Natural killer cell (primary cell): ENCODE results near the gene ZNF69. TPM values are rescaled to one million over a fixed set of nuclear protein-coding genes. Genes with fewer than 3 reads are reported as not detected.
"Not testable (repeated sequence)": the region's sequence is repeated elsewhere in the genome, so short reads cannot be mapped to it uniquely, and the experiment has no call there.

Experiments used
- ATAC-seq, 3 donors: fragments of 150-1000 bp in 2 of 3; fragments of 200-7000 bp in 1 of 3; cut with Tn5 transposase; 1 replicate in 1 of 3; 2 replicates in 2 of 3; pipeline ENCODE4 v1.10.0; 2021; ENCODE audit warnings: mild to moderate bottlenecking in 2 of 3, moderate library complexity in 2 of 3
- DNase-seq, 2 donors: peaks; one replicate each; pipeline versions ENCODE4 v3.0.0 to v3.0.0-alpha.2; 2013 to 2021; ENCODE audit warnings: mixed read lengths in 1 of 2
- H3K27ac ChIP-seq: one replicate; pipeline ENCODE4 v1.5.1; 2013; ENCODE audit warnings: mild to moderate bottlenecking, low read length
- H3K27me3 ChIP-seq: one replicate; pipeline ENCODE4 v1.6.1; 2013; ENCODE audit warnings: low read length; ENCODE audit not compliant: control insufficient read depth, insufficient read depth
- H3K36me3 ChIP-seq: one replicate; pipeline ENCODE4 v1.6.1; 2013; ENCODE audit warnings: low read length; ENCODE audit not compliant: control insufficient read depth, insufficient read depth
- H3K4me1 ChIP-seq: one replicate; pipeline ENCODE4 v1.6.1; 2013; ENCODE audit warnings: low read length; ENCODE audit not compliant: control insufficient read depth, insufficient read depth
- H3K4me3 ChIP-seq: one replicate; pipeline ENCODE4 v1.5.1; 2013; ENCODE audit warnings: low read length
- H3K9me3 ChIP-seq: one replicate; pipeline ENCODE4 v1.6.1; 2013; ENCODE audit warnings: low read length; ENCODE audit not compliant: control insufficient read depth, insufficient read depth
- H3K27ac Mint-ChIP-seq, 2 donors: one replicate each; pipeline ENCODE4 v1.8.0; 2022; ENCODE audit warnings: mild to moderate bottlenecking in 2 of 2, mixed read lengths in 2 of 2, moderate library complexity in 1 of 2
- H3K27me3 Mint-ChIP-seq, 2 donors: one replicate each; pipeline ENCODE4 v1.8.0; 2022; ENCODE audit warnings: low read depth in 2 of 2, mixed read lengths in 2 of 2
- H3K36me3 Mint-ChIP-seq: one replicate; pipeline ENCODE4 v1.8.0; 2022; ENCODE audit warnings: mixed read lengths
- H3K4me1 Mint-ChIP-seq, 2 donors: one replicate each; pipeline ENCODE4 v1.8.0; 2022; ENCODE audit warnings: mixed read lengths in 2 of 2
- H3K4me3 Mint-ChIP-seq: one replicate; pipeline ENCODE4 v1.8.0; 2022; ENCODE audit warnings: mild to moderate bottlenecking, moderate library complexity, mixed read lengths
- H3K9me3 Mint-ChIP-seq, 2 donors: one replicate each; pipeline ENCODE4 v1.8.0; 2022; ENCODE audit warnings: mixed read lengths in 2 of 2
- WGBS: methylation state at CpG from one replicate; pipeline ENCODE4 v1.1.7; 2013; ENCODE audit warnings: missing lambda C conversion rate; ENCODE audit not compliant: insufficient coverage; 5-methylcytosine and 5-hydroxymethylcytosine counted together
- intact Hi-C: fragments of 100-400 bp; cut with micrococcal nuclease; formaldehyde crosslinking; loops from one replicate; pipeline ENCODE4 v1.14.2; 2022
- total RNA-seq, 4 donors: library from RNA; stranded (reverse); fragments of 120-200 nt in 1 of 4; gene quantifications; one replicate each; pipeline versions ENCODE4 v1.2.3 to v1.2.4, GENCODE V29; 2013 to 2022
- TF ChIP-seq, protein P1 (sequence below): fragments of 200-600 bp; IDR thresholded peaks from one replicate; pipeline ENCODE4 v1.8.0; 2022; ENCODE audit warnings: antibody characterized with exemption

The ZNF69 gene
- total RNA-seq, 3 donors from 2014 or later (not counting 1 experiment from before 2014, with no cell fraction given) = 4.1 to 6.5 (median 4.8) TPM

DNA sequence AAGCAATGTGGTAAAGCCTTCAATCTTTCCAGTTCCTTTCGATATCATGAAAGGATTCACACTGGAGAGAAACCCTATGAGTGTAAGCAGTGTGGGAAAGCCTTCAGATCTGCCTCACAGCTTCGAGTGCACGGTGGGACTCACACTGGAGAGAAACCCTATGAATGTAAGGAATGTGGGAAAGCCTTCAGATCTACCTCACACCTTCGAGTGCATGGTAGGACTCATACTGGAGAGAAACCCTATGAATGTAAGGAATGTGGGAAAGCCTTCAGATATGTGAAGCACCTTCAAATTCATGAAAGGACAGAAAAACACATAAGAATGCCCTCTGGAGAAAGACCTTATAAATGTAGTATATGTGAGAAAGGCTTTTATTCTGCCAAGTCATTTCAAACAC is 61.6 kb downstream of the ZNF69 start:
- Mint-ChIP-seq H3K4me1 (peaks cover 0 to 6% of the 10 kb centered on the region in 2 donors), H3K36me3 (peaks cover 79% of the 10 kb centered on the region), H3K4me3 (no peak overlapping the region), H3K9me3 (peaks cover 9 to 30% of the 10 kb centered on the region in 2 donors), H3K27ac (peak overlapping the region in 1 of 2 donors; percentile 14), H3K27me3 (no peaks in the 10 kb centered on the region)
- WGBS = 98% methylated on average over 4 of the region's 4 CpGs
- Histone ChIP-seq H3K27me3 (no peaks in the 10 kb centered on the region), H3K4me3 (no peak overlapping the region), H3K27ac (no peak overlapping the region), H3K36me3 (peaks cover 41% of the 10 kb centered on the region), H3K9me3 (peaks cover 78% of the 10 kb centered on the region), H3K4me1 (no peaks in the 10 kb centered on the region)
- no peak for ATAC-seq
- intact Hi-C loops = no loop called here
- TF ChIP-seq, protein P1, sequence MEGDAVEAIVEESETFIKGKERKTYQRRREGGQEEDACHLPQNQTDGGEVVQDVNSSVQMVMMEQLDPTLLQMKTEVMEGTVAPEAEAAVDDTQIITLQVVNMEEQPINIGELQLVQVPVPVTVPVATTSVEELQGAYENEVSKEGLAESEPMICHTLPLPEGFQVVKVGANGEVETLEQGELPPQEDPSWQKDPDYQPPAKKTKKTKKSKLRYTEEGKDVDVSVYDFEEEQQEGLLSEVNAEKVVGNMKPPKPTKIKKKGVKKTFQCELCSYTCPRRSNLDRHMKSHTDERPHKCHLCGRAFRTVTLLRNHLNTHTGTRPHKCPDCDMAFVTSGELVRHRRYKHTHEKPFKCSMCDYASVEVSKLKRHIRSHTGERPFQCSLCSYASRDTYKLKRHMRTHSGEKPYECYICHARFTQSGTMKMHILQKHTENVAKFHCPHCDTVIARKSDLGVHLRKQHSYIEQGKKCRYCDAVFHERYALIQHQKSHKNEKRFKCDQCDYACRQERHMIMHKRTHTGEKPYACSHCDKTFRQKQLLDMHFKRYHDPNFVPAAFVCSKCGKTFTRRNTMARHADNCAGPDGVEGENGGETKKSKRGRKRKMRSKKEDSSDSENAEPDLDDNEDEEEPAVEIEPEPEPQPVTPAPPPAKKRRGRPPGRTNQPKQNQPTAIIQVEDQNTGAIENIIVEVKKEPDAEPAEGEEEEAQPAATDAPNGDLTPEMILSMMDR = no peak
- no peak for DNase-seq

DNA sequence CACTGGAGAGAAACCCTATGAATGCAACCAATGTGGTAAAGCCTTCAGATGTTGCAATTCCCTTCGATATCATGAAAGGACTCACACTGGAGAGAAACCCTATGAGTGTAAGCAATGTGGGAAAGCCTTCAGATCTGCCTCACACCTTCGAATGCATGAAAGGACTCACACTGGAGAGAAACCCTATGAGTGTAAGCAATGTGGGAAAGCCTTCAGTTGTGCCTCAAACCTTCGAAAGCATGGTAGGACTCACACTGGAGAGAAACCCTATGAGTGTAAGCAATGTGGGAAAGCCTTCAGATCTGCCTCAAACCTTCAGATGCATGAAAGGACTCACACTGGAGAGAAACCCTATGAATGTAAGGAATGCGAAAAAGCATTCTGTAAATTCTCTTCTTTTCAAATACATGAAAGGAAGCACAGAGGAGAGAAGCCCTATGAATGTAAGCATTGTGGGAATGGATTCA is 62.1 kb downstream of the ZNF69 start:
- ATAC-seq, H3K4me1 ChIP-seq, H3K27ac ChIP-seq, H3K27me3 ChIP-seq, H3K4me3 ChIP-seq, H3K4me1 Mint-ChIP-seq, DNase-seq, intact Hi-C loops, H3K27me3 Mint-ChIP-seq, H3K4me3 Mint-ChIP-seq: not testable (repeated sequence)
- Histone ChIP-seq H3K36me3 (peaks cover 41% of the 10 kb centered on the region), H3K9me3 (peaks cover 78% of the 10 kb centered on the region)
- Mint-ChIP-seq H3K27ac (peak overlapping the region in 1 of 2 donors; percentile 29), H3K9me3 (peaks cover 9 to 29% of the 10 kb centered on the region in 2 donors), H3K36me3 (peaks cover 75% of the 10 kb centered on the region)
- 96% methylated on average over 3 of the region's 4 CpGs for WGBS

DNA sequence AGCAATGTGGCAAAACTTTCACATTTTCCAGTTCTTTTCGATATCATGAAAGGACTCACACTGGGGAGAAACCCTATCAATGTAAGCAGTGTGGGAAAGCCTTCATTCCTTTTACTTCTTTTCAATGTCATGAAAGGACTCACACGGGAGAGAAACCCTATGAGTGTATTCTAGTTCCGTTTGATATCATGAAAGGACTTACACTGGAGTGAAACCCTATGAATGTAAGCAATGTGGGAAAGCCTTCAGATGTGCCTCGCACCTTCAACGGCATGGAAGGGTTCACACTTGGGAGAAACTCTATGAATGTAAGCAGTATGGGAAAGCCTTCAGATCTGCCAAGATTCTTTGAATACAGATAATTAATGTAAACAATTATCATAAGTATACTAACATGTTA is 62.7 kb downstream of the ZNF69 start:
- Histone ChIP-seq H3K27me3 (no peaks in the 10 kb centered on the region), H3K9me3 (peaks cover 76% of the 10 kb centered on the region), H3K4me1 (no peaks in the 10 kb centered on the region), H3K36me3 (peaks cover 41% of the 10 kb centered on the region), H3K27ac (no peak overlapping the region), H3K4me3 (no peak overlapping the region)
- intact Hi-C loops = no loop called here
- peaks cover 7 to 27% of the 10 kb centered on the region in 2 donors for H3K9me3 Mint-ChIP-seq
- TF ChIP-seq, protein P1 = no peak
- H3K27me3 Mint-ChIP-seq = no peaks in the 10 kb centered on the region
- WGBS = 100% methylated on average over 5 of the region's 5 CpGs
- no peak overlapping the region for H3K27ac Mint-ChIP-seq
- ATAC-seq = no peak
- no peak overlapping the region for H3K4me3 Mint-ChIP-seq
- no peak for DNase-seq
- H3K4me1 Mint-ChIP-seq = peaks cover 0 to 1% of the 10 kb centered on the region in 2 donors
- peaks cover 68% of the 10 kb centered on the region for H3K36me3 Mint-ChIP-seq

Other genes starting within 250 kb of the ZNF69 start
- gene ZNF823, start 148.8 kb upstream of the ZNF69 start, total RNA-seq = 1 to 10 TPM; 3.2 to 7.1 (median 5.2) TPM
- gene ZNF441, start 120.8 kb upstream of the ZNF69 start, total RNA-seq = 1 to 10 TPM; 6.5 to 9.6 (median 7.1) TPM
- 1 to 10 TPM; 1.9 to 3.8 (median 3.7) TPM for gene ZNF491, start 89.3 kb upstream of the ZNF69 start, total RNA-seq
- 10 to 100 TPM; 21.8 to 37.4 (median 26.6) TPM for gene ZNF440, start 73.5 kb upstream of the ZNF69 start, total RNA-seq
- gene ZNF439, start 39.1 kb upstream of the ZNF69 start, total RNA-seq = 10 to 100 TPM in 2 of 3 donors, 1 to 10 TPM in 1; 9.6 to 18.4 (median 15.4) TPM
- gene ZNF700, start 37.3 kb downstream of the ZNF69 start, total RNA-seq = 10 to 100 TPM; 25.1 to 30.1 (median 26.4) TPM
- 1 to 10 TPM; 4.8 to 7.7 (median 5.8) TPM for gene ZNF763, start 77.3 kb downstream of the ZNF69 start, total RNA-seq
- gene ZNF433, start 147.9 kb downstream of the ZNF69 start, total RNA-seq = 1 to 10 TPM; 3.4 to 9.0 (median 3.9) TPM
- gene ZNF878, start 165.2 kb downstream of the ZNF69 start, total RNA-seq = under 1 TPM in 2 of 3 donors, not detected in 1; 0.20 to 0.54 TPM
- 10 to 100 TPM; 12.1 to 36.2 (median 27.4) TPM for gene ZNF844, start 176.9 kb downstream of the ZNF69 start, total RNA-seq